Measurements from ENCODE around the gene LYZL4. TPM values are rescaled to one million over a fixed set of nuclear protein-coding genes. Genes with fewer than 3 reads are reported as not detected.

Gene LYZL4
- total and polyA plus RNA-seq, 12 donors: not detected

- no peak for TF ChIP-seq CTCF (IDR thresholded peaks at IDR 0.05)
- TF ChIP-seq POLR2A (IDR thresholded peaks at IDR 0.05): no peak
- 54 to 65% (median 60%) methylated on average over 5 of the region's 5 CpGs for WGBS, 4 donors
- no peak for DNase-seq
- Histone ChIP-seq H3K9me3 (replicated peaks in 1 of 3) (peaks cover 0 to 8% (median 0%) of the 10 kb centered on the region in 3 donors), H3K27me3 (no peaks in the 10 kb centered on the region), H3K27ac (no peak overlapping the region), H3K4me1 (replicated peaks in 1 of 2) (peaks cover 0 to 3% of the 10 kb centered on the region in 2 donors), H3K4me3 (no peak overlapping the region), H3K36me3 (replicated peaks in 1 of 2) (no peaks in the 10 kb centered on the region)
- intact Hi-C loops (cut with DNase I): no loop called here
Measured at GRCh38 chr3:42434777-42435380, 24.5 kb upstream of the LYZL4 start.

- H3K4me3 ChIP-seq: no peak overlapping the region
- TF ChIP-seq CTCF (IDR thresholded peaks at IDR 0.05) (no peak), POLR2A (IDR thresholded peaks at IDR 0.05) (no peak)
- no peaks in the 10 kb centered on the region for H3K36me3 ChIP-seq (replicated peaks in 1 of 2)
- no peak for DNase-seq
- H3K9me3 ChIP-seq (replicated peaks in 1 of 3): peaks cover 0 to 8% (median 0%) of the 10 kb centered on the region in 3 donors
- H3K27me3 ChIP-seq: no peaks in the 10 kb centered on the region
- H3K4me1 ChIP-seq (replicated peaks in 1 of 2): peaks cover 0 to 3% of the 10 kb centered on the region in 2 donors
- WGBS, 4 donors: 75 to 87% (median 85%) methylated on average over 2 of the region's 2 CpGs
- intact Hi-C loops (cut with DNase I): no loop called here
- H3K27ac ChIP-seq: no peak overlapping the region
Measured at GRCh38 chr3:42432485-42432884, 22.1 kb upstream of the LYZL4 start.

GRCh38 chr3:42430781-42431532, 20.5 kb upstream of the LYZL4 start:
- no peak for DNase-seq
- intact Hi-C loops (cut with DNase I): no loop called here
- H3K9me3 ChIP-seq (replicated peaks in 1 of 3): peaks cover 0 to 8% (median 0%) of the 10 kb centered on the region in 3 donors
- H3K36me3 ChIP-seq (replicated peaks in 1 of 2): no peaks in the 10 kb centered on the region
- H3K27ac ChIP-seq: no peak overlapping the region
- 61 to 70% (median 68%) methylated on average over 7 of the region's 7 CpGs for WGBS, 4 donors
- H3K4me1 ChIP-seq (replicated peaks in 1 of 2): peaks cover 0 to 3% of the 10 kb centered on the region in 2 donors
- no peaks in the 10 kb centered on the region for H3K27me3 ChIP-seq
- no peak overlapping the region for H3K4me3 ChIP-seq
- TF ChIP-seq CTCF (IDR thresholded peaks at IDR 0.05): no peak
- TF ChIP-seq POLR2A (IDR thresholded peaks at IDR 0.05): no peak

DNA sequence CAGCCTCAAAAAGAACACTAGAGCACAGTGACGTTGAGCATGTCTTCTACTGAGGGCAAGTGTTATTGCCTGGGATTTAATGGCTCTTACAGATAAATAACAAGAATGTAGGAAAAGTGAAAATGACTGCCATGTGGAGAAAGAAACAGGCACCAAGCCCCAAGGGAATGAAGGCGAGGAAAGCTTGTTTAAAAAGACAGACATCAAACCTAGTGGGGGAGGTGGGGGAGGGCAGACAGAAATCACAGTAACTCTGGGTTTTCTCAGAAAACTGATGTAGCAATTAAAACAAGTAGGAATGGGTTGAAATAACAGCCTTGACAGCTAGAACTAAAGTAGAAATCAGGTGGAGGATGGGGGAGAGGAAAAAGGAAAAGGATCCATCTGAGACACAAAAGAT, 18.4 kb upstream of the LYZL4 start:
- no peak overlapping the region for H3K4me3 ChIP-seq
- H3K4me1 ChIP-seq (replicated peaks in 1 of 2): no peaks in the 10 kb centered on the region
- no peak for DNase-seq
- 28 to 38% (median 34%) methylated on average over 2 of the region's 2 CpGs for WGBS, 4 donors
- peaks cover 0 to 8% (median 0%) of the 10 kb centered on the region in 3 donors for H3K9me3 ChIP-seq (replicated peaks in 1 of 3)
- no peaks in the 10 kb centered on the region for H3K27me3 ChIP-seq
- H3K27ac ChIP-seq: no peak overlapping the region
- no peaks in the 10 kb centered on the region for H3K36me3 ChIP-seq (replicated peaks in 1 of 2)
- TF ChIP-seq POLR2A (IDR thresholded peaks at IDR 0.05): no peak
- TF ChIP-seq CTCF (IDR thresholded peaks at IDR 0.05): no peak
- intact Hi-C loops (cut with DNase I): no loop called here
